Neural crest cell (in vitro differentiated cells): ENCODE measurements around the gene PNPLA5. TPM values are rescaled to one million over a fixed set of nuclear protein-coding genes. Genes with fewer than 3 reads are reported as not detected.
A peak's percentile ranks its signal among the peaks of the same experiment; 100 is the strongest.

ENCODE experiments used
- DNase-seq: peaks from one replicate; pipeline ENCODE4 v3.0.0; 2021; ENCODE audit warnings: low read depth, mixed read lengths, low spot score
- H3K27ac Mint-ChIP-seq: one replicate; pipeline ENCODE4 v1.8.0; 2021; ENCODE audit warnings: mild to moderate bottlenecking, mixed read lengths; ENCODE audit not compliant: unreplicated experiment
- H3K27me3 Mint-ChIP-seq: 2 replicates; pipeline ENCODE4 v1.8.0; 2021; ENCODE audit warnings: low read depth, mild to moderate bottlenecking, mixed read lengths
- H3K36me3 Mint-ChIP-seq: 2 replicates; pipeline ENCODE4 v1.8.0; 2021; ENCODE audit warnings: low read depth, mild to moderate bottlenecking, mixed read lengths
- H3K4me1 Mint-ChIP-seq: 2 replicates; pipeline ENCODE4 v1.8.0; 2021; ENCODE audit warnings: mixed read lengths
- H3K4me3 Mint-ChIP-seq: one replicate; pipeline ENCODE4 v1.8.0; 2021; ENCODE audit warnings: mild to moderate bottlenecking, mixed read lengths
- H3K9me3 Mint-ChIP-seq: 2 replicates; pipeline ENCODE4 v1.8.0; 2021; ENCODE audit warnings: mixed read lengths
- total RNA-seq: library from RNA; stranded (reverse); gene quantifications from 2 replicates; pipeline ENCODE4 v1.2.1, GENCODE V29; 2021
- TF ChIP-seq, protein P1 (sequence below): fragments of 200-600 bp; sonication (generic); conservative IDR thresholded peaks from 2 replicates; pipeline ENCODE4 v1.5.0; 2021; ENCODE audit warnings: antibody characterized with exemption, mild to moderate bottlenecking

The PNPLA5 gene
- total RNA-seq, 1 donor from 2014 or later, result not detected

- TF ChIP-seq, protein P1, sequence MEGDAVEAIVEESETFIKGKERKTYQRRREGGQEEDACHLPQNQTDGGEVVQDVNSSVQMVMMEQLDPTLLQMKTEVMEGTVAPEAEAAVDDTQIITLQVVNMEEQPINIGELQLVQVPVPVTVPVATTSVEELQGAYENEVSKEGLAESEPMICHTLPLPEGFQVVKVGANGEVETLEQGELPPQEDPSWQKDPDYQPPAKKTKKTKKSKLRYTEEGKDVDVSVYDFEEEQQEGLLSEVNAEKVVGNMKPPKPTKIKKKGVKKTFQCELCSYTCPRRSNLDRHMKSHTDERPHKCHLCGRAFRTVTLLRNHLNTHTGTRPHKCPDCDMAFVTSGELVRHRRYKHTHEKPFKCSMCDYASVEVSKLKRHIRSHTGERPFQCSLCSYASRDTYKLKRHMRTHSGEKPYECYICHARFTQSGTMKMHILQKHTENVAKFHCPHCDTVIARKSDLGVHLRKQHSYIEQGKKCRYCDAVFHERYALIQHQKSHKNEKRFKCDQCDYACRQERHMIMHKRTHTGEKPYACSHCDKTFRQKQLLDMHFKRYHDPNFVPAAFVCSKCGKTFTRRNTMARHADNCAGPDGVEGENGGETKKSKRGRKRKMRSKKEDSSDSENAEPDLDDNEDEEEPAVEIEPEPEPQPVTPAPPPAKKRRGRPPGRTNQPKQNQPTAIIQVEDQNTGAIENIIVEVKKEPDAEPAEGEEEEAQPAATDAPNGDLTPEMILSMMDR, result no peak
- Mint-ChIP-seq H3K4me3 (peak overlapping the region; percentile 88), H3K36me3 (no peaks in the 10 kb centered on the region), H3K27me3 (no peaks in the 10 kb centered on the region), H3K4me1 (peaks cover 36% of the 10 kb centered on the region), H3K27ac (no peak overlapping the region), H3K9me3 (no peaks in the 10 kb centered on the region)
- DNase-seq, result no peak
Measured at GRCh38 chr22:43922123-43922522, 30.3 kb upstream of the PNPLA5 start.

DNA sequence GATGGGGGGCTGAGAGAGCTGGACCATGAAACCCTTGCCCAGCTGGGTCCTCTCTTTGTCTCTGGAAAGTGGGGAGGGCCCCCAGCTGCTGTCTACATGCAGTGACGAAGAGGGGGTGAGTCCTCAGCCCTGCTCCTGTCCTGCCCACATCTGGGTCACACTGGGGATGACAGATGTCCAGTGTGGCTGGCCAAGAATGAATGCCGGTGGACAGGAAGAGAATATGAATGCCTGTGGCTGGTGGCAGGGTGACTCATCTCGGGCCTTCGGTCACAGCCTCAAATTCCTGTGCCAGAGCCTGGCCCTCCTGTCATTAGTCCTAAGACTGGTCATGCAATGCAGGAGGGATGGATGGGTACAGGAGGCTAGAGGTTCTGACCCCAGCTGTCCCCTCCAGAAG, 29.6 kb upstream of the PNPLA5 start:
- Mint-ChIP-seq H3K9me3 (no peaks in the 10 kb centered on the region), H3K27me3 (no peaks in the 10 kb centered on the region), H3K27ac (no peak overlapping the region), H3K4me1 (peaks cover 33% of the 10 kb centered on the region), H3K36me3 (no peaks in the 10 kb centered on the region), H3K4me3 (peak overlapping the region; percentile 88)
- TF ChIP-seq, protein P1, result no peak
- no peak for DNase-seq

DNA sequence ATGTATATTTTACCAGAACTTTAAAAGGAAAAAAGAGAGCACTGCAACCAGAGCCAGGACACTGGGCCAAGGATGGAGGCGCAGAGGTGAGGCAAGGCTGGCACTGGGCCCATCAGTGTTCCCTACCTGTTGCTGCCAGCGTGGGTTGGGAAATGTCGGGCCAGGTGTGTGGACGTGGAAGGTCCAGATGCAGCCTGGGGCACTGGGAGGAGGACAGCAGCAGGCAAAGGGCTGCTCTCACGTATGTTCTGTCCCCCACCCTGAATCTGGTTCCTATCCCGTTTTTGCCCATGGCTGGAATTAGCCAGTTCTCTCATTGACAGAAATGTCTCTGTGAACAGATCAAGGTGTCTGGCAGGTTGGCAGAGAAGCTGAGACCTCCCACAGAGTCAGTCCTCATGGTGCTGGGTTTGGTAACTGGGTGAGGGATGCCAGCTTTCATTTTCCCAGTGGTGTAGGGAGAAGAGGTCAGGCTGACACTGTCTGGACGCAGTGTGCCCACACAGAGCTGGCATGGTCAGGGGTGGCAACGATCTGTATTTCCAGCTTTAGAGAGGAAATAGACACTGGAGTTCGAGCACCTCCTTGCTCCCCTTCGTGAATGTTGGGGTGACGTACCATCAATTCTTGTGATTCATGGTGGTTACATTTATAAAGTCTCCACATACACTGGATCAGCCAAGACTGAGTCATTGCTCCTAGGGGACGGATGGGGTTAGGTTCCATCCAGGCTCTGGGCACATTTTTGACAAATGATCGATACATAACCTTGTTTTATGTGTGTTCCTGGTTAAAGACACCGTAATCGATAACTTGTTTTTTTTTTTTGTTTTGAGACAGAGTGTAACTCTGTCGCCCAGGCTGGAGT, 27.5 kb upstream of the PNPLA5 start:
- no peaks in the 10 kb centered on the region for H3K9me3 Mint-ChIP-seq
- H3K36me3 Mint-ChIP-seq, result no peaks in the 10 kb centered on the region
- no peak overlapping the region for H3K4me3 Mint-ChIP-seq
- no peak overlapping the region for H3K27ac Mint-ChIP-seq
- peaks cover under 1% of the 10 kb centered on the region for H3K27me3 Mint-ChIP-seq
- TF ChIP-seq, protein P1, result no peak
- H3K4me1 Mint-ChIP-seq, result peaks cover 20% of the 10 kb centered on the region
- no peak for DNase-seq

GRCh38 chr22:43917521-43917920, 25.7 kb upstream of the PNPLA5 start:
- Mint-ChIP-seq H3K4me3 (no peak overlapping the region), H3K36me3 (no peaks in the 10 kb centered on the region), H3K27me3 (peaks cover 2% of the 10 kb centered on the region), H3K4me1 (peaks cover 13% of the 10 kb centered on the region), H3K27ac (peak overlapping the region; percentile 57), H3K9me3 (peaks cover 2% of the 10 kb centered on the region)
- no peak for DNase-seq
- TF ChIP-seq, protein P1, result no peak

DNA sequence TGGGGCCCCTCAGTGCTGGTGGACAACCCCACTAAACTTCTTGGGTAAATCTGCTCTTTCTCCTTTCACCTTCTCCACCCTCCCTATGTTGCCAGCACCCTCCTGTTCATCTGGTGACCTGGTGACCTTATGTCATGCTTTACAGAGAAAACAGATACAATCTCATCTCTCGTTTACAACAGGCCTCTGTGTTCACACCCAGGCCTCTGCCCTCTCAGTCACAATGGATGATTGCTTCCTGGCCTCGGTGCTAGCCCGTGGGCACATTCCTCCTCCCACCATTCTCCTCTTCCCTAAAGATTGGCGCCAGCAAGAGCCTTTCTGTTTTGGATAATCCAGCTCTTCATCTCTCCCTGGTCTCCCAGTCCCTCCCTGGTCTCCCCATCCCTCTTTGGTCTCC, 19.5 kb upstream of the PNPLA5 start:
- peak overlapping the region; percentile 73 for H3K27ac Mint-ChIP-seq
- H3K4me3 Mint-ChIP-seq, result peak overlapping the region; percentile 41
- H3K4me1 Mint-ChIP-seq, result peaks cover 26% of the 10 kb centered on the region
- peaks cover 8% of the 10 kb centered on the region for H3K9me3 Mint-ChIP-seq
- TF ChIP-seq, protein P1, result no peak
- no peaks in the 10 kb centered on the region for H3K36me3 Mint-ChIP-seq
- no peak for DNase-seq
- peaks cover 12% of the 10 kb centered on the region for H3K27me3 Mint-ChIP-seq
